ENCODE data around the gene PRKCZ.

Gene PRKCZ

DNA sequence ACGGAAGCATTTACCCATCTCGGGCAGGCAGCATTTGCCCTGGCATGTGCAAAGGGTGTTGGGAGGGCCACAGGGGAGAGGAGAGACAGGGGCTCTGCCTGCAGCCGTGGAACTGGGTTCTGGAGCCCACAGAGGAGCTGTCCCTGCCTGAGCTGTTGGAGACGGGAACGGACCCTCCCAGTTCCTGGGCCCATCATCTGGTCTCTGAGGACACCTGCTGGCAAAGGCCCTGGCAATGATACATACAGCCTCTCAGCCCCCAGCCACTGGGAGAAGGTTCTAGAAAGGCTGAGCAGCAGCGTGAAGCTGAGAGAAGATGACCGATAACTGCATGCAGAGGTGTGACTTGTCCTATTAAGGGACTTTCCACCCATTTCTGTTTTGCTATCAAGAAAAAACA lies 113.0 kb downstream of the PRKCZ start:
- no peak for DNase-seq

DNA sequence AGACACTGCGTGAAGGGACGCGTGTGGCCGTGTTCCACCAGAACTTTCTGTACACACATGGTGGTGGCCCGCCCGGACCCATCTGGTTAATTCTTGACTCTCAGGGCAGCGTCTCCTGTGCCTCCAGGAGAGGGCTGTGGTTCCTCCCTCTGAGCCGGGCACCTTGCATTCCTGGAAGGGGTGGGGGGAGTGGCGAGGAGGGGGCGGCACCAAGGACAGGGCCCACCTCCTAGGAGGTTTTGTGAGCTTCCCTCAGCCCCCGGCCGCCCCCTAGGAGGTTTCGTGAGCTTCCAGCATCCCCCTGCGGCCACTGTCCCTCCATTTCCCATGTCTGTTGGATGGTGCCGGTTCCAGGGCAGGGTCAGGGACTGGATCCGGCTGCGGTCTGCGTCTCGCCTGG lies 115.4 kb downstream of the PRKCZ start:
- DNase-seq, result no peak

DNA sequence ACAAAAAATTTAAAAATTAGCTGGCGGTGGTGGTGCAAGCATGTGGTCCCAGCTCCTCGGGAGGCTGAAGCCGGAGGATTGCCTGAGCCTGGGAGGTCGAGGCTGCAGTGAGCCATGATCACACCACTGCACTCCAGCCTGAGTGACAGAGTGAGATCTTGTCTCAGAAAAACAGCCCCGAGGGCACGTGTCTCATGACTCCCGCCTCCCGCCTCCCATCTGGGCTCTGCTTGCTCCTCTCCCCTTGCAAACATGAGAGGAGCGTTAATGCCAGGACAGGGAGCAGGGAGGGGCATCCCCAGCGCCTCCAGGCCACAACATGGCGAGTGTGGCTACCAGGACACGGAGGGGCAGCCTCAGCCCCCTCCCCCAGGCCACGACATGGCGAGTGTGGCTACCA lies 116.0 kb downstream of the PRKCZ start:
- DNase-seq, result no peak

DNA sequence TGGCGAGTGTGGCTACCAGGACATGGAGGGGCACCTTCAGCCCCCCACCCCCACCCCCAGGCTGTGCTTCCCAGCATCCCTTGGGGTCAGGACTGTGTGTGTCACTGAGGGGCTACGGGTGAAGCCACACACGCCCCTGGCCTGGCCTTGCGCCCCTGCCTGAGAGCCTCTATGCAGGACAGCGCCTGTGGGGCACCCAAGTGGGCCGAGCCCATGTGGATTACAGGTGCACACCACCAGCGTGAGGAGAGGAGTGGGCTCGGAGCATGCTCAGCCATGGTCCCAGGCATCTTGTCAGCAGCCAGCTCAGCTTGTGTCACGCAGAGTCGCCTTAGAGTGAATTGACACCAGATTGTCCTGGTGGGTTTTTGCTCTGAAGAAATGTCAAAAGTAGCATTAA lies 116.5 kb downstream of the PRKCZ start:
- DNase-seq, result no peak

DNA sequence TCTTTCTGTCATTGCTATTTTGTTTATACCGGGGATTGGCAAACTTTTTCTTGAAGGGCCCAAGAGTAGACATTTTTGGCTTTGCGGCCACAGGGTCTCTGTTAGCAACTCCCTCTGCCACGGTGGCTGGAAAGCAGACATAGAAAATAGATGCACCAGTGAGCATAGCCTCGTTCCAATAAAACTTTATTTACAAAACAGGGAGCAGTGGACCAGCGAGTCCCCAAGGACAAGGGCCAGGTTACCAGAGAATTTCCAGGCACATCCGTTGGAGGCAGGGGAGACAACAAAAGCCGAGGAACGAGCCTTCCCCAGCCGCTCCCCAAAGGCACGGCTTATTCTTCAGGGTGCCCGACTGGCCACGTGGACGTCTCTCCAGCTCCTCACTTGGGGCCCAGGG lies 117.9 kb downstream of the PRKCZ start:
- no peak for DNase-seq

DNA sequence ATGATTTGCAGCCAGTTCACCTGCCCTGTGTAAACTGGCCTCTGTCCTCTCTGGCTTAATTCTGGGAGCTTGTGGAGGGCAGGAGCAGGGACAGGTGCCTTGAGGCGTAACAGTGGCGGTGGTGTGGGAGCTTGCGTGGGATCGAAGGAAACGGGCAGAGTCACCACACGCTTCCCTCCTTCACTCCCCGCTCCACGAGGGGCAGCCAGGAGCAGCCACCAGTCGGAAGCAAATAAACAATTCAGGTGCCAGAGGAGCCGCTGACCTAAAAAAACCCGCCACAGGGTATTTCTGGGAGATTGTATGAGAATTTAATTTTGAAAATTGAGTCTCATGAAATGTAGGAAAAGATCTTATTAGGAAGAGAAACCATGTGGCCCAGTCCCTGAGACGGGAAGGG lies 118.3 kb downstream of the PRKCZ start:
- DNase-seq, result no peak

DNA sequence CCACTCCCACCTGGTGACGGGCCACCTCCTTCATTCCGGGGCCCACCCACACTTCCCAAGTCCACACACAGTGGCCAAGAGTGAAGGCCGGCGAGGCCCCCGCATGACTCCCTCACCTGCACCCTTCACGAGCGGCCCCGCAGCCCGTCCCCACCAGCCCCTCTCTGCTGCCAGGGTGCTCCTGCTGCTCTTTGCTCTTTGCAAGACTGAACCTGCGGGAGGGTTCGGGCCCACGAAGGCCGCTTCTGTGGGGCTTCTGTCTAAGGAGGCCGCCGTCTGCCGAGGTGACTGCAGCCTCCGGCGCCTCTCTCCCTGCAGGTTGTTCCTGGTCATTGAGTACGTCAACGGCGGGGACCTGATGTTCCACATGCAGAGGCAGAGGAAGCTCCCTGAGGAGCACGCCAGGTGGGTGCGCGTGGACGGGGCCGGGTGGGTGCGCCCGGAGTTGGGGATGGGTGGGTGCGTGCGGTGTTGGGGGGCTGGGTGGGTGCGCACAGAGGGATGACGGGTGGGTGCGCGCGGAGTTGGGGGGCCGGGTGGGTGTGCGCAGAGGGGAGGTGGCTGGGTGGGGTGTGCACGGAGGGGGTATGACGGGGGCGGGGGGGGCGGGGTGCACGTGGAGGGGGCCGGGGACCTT lies 119.1 kb downstream of the PRKCZ start:
- DNase-seq, result no peak

DNA sequence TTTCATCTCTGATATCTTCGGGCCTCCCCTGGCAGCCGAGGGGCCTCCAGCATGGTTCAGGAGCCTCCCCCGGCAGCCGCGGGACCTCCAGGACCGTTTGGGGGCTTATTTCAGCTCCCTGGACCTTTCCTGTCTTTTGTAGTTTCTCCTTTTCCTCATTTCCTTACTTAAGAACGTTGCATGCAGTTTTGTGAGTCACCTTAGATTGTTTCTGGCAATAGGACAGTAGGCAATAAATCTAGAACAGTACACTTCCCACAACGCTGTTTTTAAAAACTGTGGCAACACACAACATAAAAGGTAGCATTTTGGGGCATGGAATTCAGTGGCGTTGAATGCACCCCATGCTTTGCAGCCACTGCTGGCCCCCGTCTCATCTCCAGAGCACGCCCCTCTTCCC lies 120.0 kb downstream of the PRKCZ start:
- no peak for DNase-seq

DNA sequence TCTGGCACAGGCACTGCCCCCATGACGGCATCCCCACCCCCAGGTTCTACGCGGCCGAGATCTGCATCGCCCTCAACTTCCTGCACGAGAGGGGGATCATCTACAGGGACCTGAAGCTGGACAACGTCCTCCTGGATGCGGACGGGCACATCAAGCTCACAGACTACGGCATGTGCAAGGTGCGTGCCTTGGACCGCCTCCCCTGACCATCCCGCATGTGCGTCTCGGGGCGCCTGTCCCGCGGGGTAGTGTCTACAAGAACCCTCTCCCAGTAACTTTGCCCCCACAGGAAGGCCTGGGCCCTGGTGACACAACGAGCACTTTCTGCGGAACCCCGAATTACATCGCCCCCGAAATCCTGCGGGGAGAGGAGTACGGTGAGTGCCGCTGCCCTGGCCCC lies 121.8 kb downstream of the PRKCZ start:
- no peak for DNase-seq

DNA sequence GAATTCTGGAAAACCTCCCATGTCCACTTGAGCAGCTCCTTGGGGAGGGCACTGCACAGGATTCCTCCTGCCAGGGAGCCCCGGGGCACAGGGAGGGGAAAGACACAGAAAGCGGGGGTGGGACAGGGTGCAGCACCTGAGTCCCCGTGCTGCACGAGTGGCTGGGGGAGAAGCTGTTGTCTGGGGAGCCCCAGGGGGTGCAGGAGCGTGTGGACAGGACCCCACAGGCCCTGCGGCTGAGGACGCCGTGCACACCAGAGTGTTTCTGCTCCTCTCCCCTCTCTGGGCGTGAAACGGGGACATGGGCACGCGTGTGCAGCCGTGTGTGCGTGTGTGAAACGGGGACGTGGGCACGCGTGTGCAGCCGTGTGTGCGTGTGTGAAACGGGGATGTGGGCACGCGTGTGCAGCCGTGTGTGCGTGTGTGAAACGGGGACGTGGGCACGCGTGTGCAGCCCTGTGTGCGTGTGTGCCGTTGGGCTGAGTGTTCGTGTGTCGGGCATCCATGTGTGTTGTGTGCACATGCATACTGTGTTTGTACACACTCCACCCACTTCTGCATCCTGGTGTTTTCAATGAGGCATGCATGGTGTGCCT lies 122.4 kb downstream of the PRKCZ start:
- DNase-seq, result no peak

DNA sequence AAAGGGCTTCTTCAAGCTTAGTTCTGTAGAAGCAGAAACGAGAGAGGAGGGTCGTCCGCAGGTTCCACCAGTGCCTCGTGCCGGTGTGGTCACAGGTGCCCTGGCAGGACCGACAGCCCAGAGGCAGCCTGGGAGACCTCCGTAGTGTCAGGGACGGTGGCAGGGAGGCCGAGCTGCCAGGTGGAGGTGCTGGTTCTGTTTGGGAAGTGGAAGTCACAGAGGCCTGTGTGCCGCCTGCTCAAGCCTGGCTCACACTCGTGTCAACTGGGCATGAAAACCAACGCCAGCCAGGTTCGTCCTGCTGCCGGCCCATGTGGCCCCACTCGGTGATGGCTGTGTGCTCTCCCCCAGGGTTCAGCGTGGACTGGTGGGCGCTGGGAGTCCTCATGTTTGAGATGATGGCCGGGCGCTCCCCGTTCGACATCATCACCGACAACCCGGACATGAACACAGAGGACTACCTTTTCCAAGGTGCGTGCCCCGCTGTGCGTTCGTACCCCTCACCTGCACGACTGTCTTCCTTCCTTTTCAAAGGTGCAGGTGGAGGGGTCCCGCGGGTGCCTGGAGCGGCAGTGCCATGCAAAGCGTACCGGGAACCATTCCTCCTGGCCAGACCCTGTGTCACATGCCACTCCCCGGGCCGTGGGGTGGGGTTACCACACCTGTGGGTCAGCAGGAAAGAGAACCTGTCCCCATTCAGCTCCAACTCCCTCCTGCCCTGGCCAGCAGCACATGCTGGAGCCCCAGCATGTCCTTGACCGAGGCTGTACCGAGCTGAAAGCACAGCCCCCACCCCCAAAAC lies 123.5 kb downstream of the PRKCZ start:
- DNase-seq, result no peak

DNA sequence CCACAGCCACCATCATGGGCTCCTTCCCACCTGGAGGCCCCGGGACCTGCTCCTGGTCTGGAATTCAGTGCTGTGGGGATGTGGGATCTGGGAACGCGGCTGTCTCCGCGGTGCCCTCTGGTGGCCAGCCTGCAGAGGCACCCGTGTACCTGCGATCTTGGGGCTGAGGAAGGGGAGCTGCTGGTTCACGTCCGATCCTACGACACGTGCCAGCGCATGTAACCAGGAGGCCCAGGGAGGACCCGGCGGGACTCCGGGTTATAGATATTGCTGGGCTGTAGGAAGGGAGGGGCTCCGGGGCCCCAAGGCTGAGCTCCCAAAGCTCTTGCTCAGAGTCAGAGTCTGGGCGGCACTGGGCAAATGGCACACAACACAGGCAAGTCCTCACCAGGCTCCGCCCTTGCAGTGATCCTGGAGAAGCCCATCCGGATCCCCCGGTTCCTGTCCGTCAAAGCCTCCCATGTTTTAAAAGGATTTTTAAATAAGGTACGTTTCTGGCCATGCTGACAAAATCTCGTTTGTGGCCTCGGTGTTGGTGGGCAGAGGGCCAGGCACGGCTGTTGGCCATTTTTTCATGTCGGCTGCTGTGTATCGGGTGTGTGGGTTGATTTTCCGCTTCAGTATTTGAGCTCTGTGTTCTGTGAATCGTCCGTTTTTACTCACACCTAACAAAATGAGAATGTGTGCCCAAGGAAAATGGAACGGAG lies 124.3 kb downstream of the PRKCZ start:
- DNase-seq, result no peak

DNA sequence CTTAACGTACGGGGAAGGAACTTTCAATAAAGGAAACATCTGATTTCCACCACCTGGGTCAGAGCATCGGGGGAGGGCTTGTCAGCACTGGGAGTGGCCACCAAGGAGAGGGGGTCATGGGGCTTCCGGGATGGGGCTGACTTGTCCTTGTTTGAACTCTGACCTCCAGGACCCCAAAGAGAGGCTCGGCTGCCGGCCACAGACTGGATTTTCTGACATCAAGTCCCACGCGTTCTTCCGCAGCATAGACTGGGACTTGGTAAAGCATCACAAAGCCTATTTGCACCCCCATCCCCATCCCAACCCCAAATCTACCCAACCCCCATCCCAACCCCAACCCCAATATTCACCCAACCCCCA lies 124.8 kb downstream of the PRKCZ start:
- no peak for DNase-seq

DNA sequence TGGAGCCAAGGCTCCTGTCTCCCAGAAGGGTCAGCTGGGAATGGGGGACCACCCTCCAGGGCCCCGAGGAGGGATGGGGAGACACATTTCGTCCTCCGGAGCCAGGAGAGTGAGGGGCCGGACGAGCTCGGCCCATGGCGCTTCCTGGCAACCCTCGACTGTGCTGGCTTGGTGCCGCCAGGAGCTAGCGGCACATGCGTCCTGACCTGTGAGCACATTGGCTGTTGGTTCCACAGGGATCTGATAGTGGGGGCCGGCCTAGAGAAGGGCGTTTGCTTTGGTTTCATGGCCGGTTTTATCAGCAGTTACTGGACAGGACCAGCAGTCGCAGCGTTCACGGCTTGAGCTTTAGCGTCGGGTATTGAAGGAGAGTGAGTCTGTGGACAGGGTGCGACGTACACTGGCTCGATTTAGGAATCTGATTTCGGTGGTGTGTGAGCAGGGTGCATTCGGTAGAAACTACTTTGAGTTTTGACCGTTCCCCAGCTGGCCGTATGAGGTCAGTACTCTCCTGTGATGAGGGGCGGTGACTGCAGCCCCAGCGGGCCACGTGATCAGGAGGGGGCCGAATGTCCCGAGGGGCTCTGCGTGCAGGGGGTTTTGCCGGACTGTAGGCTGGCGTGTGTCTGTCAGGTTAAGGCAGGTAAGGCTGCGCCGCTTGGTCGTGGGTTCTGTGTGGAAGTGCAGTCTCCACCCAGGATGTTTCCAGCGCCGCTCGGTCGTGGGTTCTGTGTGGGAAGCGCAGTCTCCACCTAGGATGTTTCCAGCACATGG lies 125.7 kb downstream of the PRKCZ start:
- DNase-seq, result no peak

DNA sequence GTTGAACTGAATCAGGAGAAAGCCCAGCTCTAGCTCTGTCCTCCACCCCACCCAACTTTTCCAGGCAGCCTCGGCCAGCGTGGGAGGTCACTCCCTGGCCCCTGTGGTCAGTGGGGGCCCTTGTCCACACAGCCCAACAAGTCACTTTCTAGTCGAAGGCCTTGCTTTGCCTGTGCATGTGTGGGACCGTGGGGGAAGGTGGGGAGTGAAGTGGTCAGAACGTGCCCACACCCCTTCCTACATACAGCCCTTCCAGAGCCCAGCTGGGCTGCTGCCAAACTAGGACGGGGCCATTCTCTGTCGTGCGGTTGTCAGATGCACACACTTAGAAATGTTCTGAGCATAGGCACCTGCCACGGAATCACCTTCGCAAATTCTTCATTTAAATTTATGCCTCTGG lies 126.4 kb downstream of the PRKCZ start:
- no peak for DNase-seq

DNA sequence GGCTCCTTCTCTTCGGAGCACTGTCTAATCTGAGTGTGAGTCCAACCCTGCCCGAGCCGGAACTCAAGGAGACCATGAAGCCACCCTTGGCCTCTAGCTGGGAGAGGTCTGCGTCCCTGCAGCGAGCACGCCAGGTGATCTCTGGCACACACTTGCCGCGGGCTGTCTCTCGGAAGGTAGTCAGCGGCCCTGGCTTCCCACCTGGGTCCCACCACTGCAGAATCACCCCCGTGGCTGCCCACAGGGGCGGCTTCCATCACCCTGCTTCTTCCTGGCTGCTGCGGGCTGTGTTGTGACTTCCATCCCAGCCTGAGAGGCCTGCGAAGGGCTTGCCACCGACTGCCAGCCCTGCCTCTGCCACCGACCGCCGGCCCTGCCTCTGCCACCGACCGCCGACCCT lies 127.3 kb downstream of the PRKCZ start:
- no peak for DNase-seq

DNA sequence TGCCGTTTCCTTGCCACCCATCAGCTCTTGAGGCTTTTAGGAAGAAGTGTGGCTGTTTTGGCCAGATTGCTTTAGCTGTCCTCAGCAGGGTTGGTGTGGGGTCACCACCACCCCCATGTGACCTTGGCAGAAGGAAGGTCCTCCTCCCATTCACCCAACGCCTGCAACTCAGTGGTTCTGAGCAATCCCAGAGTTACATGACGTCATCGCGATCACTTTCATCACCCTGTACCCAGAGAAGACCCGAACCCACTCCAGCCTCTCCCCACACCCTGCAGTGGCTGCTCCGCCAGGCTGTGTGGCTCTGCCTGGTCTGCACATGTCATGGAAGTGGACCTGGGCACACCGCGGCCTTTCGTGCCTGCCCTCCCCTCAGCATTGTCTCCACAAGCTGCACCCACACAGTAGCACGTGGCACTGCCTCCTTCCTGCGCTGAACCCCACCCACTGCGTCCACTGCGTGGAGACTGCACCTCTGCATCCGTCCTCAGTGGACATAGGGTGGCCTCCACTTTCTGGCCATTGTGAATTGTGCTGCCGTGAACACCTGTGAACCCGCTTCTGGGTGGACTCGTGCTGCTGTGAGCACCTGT lies 127.8 kb downstream of the PRKCZ start:
- DNase-seq, result no peak

DNA sequence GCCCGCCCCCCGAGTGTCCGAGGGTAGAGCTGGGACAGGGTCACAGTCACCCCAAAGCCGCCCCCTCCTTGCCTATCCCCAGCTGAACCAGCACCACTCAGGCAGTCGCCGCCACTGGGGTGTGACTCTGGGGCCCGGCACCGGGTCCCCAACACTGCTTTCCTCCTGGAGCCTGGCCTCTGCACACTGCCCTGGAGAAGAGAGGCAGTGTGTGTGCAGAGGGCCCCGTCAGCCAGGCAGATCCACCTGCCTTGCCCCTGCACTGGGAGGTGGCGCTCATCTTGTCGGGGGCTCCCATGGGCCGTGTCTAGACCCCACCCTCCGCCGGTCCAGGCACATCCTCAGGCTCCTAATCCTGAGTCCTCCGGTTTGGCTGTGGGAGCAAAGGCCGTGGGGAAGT lies 128.7 kb downstream of the PRKCZ start:
- DNase-seq, result no peak

DNA sequence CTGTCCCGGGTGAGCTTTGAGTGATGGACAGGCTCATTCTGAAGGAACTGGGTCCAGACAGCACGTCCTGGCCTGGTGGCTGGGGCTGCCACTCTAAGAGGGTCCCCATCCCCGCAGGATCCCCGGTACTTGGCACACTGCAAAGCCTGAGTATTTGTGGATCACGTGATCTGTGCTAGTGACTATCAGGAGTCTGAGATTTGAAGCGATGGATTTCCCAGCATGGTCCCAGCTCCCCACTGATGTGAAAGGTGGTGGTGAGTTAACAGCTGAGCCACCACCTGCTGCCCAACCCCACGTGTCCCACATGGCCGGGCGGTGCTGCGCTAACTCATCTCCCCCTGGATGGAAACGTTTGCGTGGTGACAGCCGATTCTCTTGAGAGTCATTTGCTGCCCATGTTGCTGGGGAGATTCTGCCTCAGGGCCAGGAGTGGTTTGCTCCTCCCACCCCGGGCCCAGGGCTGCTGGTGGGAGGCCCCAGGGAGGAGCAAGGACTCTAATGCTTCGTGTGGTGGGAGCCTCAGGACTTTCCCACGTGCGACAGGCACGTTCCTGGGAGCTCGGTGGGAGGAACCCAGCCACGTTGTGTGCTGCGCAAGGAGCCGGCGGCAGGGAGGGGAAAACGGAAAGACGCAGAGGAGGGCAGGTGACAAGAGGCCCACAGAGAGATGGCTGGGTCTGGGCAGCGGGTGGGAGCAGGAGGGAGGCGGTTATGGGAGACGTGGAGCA lies 129.2 kb downstream of the PRKCZ start:
- DNase-seq, result no peak

DNA sequence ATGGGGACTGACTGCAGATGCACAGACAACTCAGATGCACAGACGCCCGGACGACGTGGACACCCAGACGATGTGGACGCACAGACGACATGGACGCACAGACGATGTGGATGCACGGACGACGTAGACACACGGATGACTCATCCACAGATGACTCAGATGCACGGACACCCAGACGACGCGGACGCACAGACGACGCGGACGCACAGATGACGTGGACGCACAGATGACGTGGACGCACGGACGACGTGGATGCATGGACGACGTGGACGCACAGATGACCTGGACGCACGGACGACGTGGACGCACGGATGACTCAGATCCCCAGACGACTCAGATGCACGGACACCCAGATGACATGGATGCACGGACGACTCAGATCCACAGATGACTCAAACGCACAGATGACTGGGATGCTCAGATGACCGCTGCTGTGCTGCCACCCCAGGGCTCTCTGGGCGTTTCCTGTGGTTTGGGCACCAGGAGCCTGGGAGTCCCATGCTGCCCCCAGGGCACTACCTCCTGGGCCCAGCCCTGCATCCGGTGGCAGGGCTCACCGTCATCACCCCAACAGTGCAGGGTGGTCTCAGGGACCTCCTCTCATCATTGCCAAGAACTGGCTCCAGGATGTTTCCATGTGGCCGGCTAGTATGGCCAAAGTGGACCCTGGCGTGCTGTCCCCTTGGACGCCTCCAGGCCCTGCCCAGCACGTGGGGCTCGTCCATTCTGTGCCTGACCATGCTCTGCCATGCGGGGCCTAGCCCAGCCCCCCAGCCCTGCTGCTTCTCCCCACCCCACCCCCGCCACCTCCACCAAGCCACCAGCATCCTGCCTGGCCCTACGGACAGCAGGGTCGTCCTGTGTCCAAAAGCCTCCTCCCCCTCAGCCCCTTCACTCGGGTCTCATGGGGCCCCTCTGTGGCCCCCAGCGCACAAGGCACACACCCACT lies 130.4 kb downstream of the PRKCZ start:
- DNase-seq, result no peak

DNA sequence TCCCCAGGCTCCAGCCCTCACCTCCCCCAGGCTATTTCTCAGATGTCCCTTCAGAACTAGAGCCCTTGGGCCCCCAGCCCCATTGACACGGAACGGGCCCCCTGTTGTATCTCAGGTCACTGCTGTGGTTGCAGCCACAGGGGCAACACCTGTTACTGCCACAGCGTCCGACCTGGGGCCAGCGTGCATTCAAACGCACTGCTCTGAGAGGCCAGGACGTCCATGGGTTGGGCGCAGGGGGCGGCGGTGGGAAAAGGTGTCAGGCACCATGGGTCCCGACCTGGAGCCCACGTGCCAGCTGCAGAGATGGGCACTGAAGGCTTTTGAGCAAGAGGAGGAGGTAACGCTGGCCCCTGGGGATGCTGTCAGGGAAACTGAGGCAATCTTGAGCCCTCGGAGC lies 131.1 kb downstream of the PRKCZ start:
- DNase-seq, result no peak

All from activated gamma-delta T cell (primary cell).